HG03571 (cell line): ENCODE data around the gene ARL14EPL.

ENCODE experiments used
- ATAC-seq: cut with Tn5 transposase; IDR thresholded peaks from one replicate; pipeline ENCODE4 v1.9.1; 2021; ENCODE audit not compliant: unreplicated experiment

Gene ARL14EPL

GRCh38 chr5:116032094-116032517 lies at the start of gene ARL14EPL:
ARL14EPL (plus strand) TSS chr5:116032472; CDS start chr5:116051466, 18,994 bp downstream.
- peak; percentile 69 for ATAC-seq

GRCh38 chr5:115983519-115983918 lies 48.8 kb upstream of the ARL14EPL start:
- no peak for ATAC-seq

- ATAC-seq: no peak
Observed at GRCh38 chr5:115985802-115986757, 46.2 kb upstream of the ARL14EPL start.

GRCh38 chr5:115988002-115988401 lies 44.3 kb upstream of the ARL14EPL start:
- ATAC-seq: no peak

- no peak for ATAC-seq
Observed at GRCh38 chr5:115992848-115993350, 39.4 kb upstream of the ARL14EPL start.

- ATAC-seq: no peak
Observed at GRCh38 chr5:115995351-115995750, 36.9 kb upstream of the ARL14EPL start.

- no peak for ATAC-seq
Observed at GRCh38 chr5:116002116-116002906, 30.0 kb upstream of the ARL14EPL start.

GRCh38 chr5:116004248-116004647 lies 28.0 kb upstream of the ARL14EPL start:
- ATAC-seq: no peak

- no peak for ATAC-seq
Observed at GRCh38 chr5:116009806-116010205, 22.5 kb upstream of the ARL14EPL start.

- no peak for ATAC-seq
Observed at GRCh38 chr5:116011046-116011445, 21.2 kb upstream of the ARL14EPL start.

- ATAC-seq: no peak
Observed at GRCh38 chr5:116013207-116013785, 19.0 kb upstream of the ARL14EPL start.

GRCh38 chr5:116013936-116014335 lies 18.3 kb upstream of the ARL14EPL start:
- ATAC-seq: no peak

- ATAC-seq: no peak
Observed at GRCh38 chr5:116023619-116024018, 8.7 kb upstream of the ARL14EPL start.

GRCh38 chr5:116025866-116026265 lies 6.4 kb upstream of the ARL14EPL start:
- no peak for ATAC-seq

- ATAC-seq: peak; percentile 55
Observed at GRCh38 chr5:116032991-116033390, 719 bp downstream of the ARL14EPL start.

GRCh38 chr5:116035123-116035522 lies 2.9 kb downstream of the ARL14EPL start:
- ATAC-seq: no peak

- ATAC-seq: no peak
Observed at GRCh38 chr5:116037236-116037822, 5.1 kb downstream of the ARL14EPL start.

- peak; percentile 73 for ATAC-seq
Observed at GRCh38 chr5:116038817-116039216, 6.5 kb downstream of the ARL14EPL start.

GRCh38 chr5:116042375-116042774 lies 10.1 kb downstream of the ARL14EPL start:
- no peak for ATAC-seq

- ATAC-seq: no peak
Observed at GRCh38 chr5:116044073-116044472, 11.8 kb downstream of the ARL14EPL start.

- no peak for ATAC-seq
Observed at GRCh38 chr5:116045821-116046220, 13.5 kb downstream of the ARL14EPL start.
